NCI-H2227 treated with DMSO at 0.1 percent for 48 hours (cell line): ENCODE results near the gene IL4I1.
A peak's percentile ranks its signal among the peaks of the same experiment; 100 is the strongest.

Experiments used
- DNase-seq: peaks from one replicate; lab custom pipeline; 2025; lab: John Stamatoyannopoulos, UW

IL4I1 gene

GRCh38 chr19:49862391-49863253, 34.1 kb downstream of the IL4I1 start:
- DNase-seq = no peak

- DNase-seq = no peak
Measured at GRCh38 chr19:49861541-49862378, 34.9 kb downstream of the IL4I1 start.

GRCh38 chr19:49861107-49861506, 35.6 kb downstream of the IL4I1 start:
- peak; percentile 39 for DNase-seq

- DNase-seq = no peak
Measured at GRCh38 chr19:49860336-49861102, 36.2 kb downstream of the IL4I1 start.

- no peak for DNase-seq
Measured at GRCh38 chr19:49859682-49860335, 36.9 kb downstream of the IL4I1 start.

- no peak for DNase-seq
Measured at GRCh38 chr19:49858088-49858985, 38.4 kb downstream of the IL4I1 start.

- DNase-seq = no peak
Measured at GRCh38 chr19:49857838-49858087, 38.9 kb downstream of the IL4I1 start.

GRCh38 chr19:49857061-49857837, 39.4 kb downstream of the IL4I1 start:
- DNase-seq = no peak

GRCh38 chr19:49856574-49857021, 40.1 kb downstream of the IL4I1 start:
- no peak for DNase-seq

- DNase-seq = no peak
Measured at GRCh38 chr19:49855676-49856573, 40.8 kb downstream of the IL4I1 start.

- no peak for DNase-seq
Measured at GRCh38 chr19:49855277-49855675, 41.4 kb downstream of the IL4I1 start.

- no peak for DNase-seq
Measured at GRCh38 chr19:49854378-49855263, 42.1 kb downstream of the IL4I1 start.

GRCh38 chr19:49853852-49854377, 42.8 kb downstream of the IL4I1 start:
- no peak for DNase-seq

GRCh38 chr19:49852631-49853126, 44.0 kb downstream of the IL4I1 start:
- no peak for DNase-seq

GRCh38 chr19:49851456-49852259, 45.0 kb downstream of the IL4I1 start:
- no peak for DNase-seq

GRCh38 chr19:49850487-49851342, 46.0 kb downstream of the IL4I1 start, which contains the start of gene PTOV1:
TSS of gene PTOV1 (plus strand) at chr19:49851159.
- peak; percentile 76 for DNase-seq
